A673 (cell line): ENCODE results near the gene SPRR2E.

ENCODE experiments used
- EZH2 ChIP-seq: fragments of 200-600 bp; sonication (generic); IDR thresholded peaks from 2 replicates; pipeline ENCODE4 v1.6.1; 2017; ENCODE audit warnings: borderline replicate concordance, low read depth, mild to moderate bottlenecking, mixed read lengths, antibody characterized with exemption, low read length; ENCODE audit not compliant: poor library complexity, severe bottlenecking
- TF ChIP-seq, protein P1 (sequence below): fragments of 300-800, 200-600 bp; sonication (generic); conservative IDR thresholded peaks from 2 replicates; pipeline ENCODE4 v1.5.1; 2017; ENCODE audit warnings: low read depth, mild to moderate bottlenecking, antibody characterized with exemption, low read length, moderate library complexity, mixed read lengths

DNA sequence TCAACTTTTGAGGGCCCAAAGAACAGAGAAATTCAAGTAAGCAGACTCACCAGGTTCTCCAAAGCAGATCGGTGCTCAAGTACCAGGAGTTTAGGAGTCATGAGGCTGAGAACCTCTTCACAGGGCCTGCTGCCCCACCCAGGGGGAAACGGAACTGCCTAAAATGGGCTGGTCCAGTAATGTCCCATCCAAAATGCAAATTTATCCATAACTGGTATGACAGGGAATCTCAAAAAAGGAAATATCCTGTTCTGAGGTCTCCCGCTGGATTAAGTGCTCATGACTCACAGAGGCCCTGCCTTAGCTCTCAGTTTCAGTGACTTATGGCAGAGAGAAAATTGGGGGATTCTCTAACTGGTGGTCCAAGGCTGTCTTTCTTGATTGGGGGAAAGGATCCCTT is 47.1 kb upstream of the SPRR2E start:
- TF ChIP-seq, protein P1, sequence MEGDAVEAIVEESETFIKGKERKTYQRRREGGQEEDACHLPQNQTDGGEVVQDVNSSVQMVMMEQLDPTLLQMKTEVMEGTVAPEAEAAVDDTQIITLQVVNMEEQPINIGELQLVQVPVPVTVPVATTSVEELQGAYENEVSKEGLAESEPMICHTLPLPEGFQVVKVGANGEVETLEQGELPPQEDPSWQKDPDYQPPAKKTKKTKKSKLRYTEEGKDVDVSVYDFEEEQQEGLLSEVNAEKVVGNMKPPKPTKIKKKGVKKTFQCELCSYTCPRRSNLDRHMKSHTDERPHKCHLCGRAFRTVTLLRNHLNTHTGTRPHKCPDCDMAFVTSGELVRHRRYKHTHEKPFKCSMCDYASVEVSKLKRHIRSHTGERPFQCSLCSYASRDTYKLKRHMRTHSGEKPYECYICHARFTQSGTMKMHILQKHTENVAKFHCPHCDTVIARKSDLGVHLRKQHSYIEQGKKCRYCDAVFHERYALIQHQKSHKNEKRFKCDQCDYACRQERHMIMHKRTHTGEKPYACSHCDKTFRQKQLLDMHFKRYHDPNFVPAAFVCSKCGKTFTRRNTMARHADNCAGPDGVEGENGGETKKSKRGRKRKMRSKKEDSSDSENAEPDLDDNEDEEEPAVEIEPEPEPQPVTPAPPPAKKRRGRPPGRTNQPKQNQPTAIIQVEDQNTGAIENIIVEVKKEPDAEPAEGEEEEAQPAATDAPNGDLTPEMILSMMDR, result no peak
- no peak for TF ChIP-seq EZH2
